HuH-7.5 (cell line): ENCODE measurements around the gene ATL3.
A peak's percentile ranks its signal among the peaks of the same experiment; 100 is the strongest.
"Not testable (repeated sequence)": the region's sequence is repeated elsewhere in the genome, so short reads cannot be mapped to it uniquely, and the experiment has no call there.

Source experiments
- DNase-seq: peaks from one replicate; pipeline ENCODE4 v3.0.0; 2011; ENCODE audit warnings: low spot score

Gene ATL3, protein sequence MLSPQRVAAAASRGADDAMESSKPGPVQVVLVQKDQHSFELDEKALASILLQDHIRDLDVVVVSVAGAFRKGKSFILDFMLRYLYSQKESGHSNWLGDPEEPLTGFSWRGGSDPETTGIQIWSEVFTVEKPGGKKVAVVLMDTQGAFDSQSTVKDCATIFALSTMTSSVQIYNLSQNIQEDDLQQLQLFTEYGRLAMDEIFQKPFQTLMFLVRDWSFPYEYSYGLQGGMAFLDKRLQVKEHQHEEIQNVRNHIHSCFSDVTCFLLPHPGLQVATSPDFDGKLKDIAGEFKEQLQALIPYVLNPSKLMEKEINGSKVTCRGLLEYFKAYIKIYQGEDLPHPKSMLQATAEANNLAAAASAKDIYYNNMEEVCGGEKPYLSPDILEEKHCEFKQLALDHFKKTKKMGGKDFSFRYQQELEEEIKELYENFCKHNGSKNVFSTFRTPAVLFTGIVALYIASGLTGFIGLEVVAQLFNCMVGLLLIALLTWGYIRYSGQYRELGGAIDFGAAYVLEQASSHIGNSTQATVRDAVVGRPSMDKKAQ

DNA sequence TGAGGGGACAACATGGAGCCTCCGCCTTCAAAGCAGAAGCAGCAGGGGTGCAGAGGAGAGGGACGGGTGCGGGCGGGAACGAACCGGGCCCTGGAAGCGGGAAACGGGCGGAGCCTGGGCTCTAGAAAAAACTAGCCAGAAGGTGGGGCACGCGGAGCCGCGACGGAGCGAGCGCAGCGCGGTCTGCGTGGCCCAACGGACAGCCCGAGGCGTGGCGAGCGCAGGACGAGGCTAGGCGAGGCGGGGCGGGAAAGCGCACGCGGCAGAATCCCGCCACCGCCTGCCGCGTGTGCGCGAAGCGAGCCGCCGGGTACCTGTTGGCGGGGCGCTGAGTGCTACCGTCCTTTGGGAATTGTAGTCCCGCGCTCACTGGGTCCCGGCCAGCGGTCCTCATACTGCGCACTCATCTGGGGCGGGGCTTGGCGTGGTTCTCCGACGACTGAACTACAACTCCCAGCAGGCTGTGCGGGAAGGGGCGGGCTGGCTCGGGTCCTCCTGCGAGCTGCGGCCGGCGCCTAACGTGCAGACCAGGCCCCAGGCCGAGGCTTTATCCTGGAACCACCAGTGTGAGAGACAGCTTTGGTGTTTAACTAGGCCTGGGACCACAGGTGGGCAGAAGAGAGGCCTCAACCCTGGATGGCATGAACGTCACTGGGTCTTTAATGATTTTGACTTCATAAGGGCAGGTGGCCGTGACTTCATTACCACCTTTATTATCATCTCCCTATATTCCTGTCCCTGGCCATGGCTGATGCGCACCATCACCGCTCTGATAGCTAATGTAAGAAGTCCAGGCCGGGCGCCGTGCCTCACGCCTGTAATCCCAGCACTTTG lies at the start of gene ATL3:
Gene ATL3, minus strand, starts transcription at position 55 of the 834 bp plus-strand sequence. Its CDS starts 41 bp downstream, at position 14.
- peak; percentile 100 for DNase-seq

DNA sequence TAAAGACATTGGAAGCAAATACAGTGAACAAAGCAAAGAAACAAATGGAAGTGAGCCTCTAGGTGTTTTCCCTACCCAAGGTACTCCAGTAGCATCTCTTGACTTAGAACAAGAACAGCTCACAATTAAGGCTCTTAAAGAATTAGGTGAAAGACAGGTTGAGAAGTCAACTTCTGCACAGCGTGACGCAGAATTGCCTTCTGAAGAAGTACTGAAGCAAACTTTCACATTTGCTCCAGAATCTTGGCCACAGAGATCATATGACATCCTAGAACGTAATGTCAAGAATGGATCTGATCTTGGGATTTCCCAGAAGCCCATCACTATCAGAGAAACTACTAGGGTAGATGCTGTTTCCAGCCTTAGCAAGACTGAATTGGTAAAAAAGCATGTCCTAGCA lies 49.4 kb upstream of the ATL3 start:
- no peak for DNase-seq

DNA sequence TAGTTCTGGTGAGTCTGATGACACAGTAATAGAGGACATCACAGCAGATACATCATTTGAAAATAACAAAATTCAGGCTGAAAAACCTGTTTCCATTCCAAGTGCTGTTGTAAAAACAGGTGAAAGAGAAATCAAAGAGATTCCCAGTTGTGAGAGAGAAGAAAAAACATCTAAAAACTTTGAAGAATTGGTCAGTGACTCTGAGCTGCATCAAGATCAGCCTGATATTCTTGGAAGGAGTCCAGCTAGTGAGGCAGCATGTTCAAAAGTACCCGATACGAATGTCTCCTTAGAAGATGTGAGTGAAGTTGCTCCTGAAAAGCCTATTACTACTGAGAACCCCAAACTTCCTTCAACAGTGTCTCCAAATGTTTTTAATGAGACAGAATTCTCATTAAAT lies 48.8 kb upstream of the ATL3 start:
- no peak for DNase-seq

DNA sequence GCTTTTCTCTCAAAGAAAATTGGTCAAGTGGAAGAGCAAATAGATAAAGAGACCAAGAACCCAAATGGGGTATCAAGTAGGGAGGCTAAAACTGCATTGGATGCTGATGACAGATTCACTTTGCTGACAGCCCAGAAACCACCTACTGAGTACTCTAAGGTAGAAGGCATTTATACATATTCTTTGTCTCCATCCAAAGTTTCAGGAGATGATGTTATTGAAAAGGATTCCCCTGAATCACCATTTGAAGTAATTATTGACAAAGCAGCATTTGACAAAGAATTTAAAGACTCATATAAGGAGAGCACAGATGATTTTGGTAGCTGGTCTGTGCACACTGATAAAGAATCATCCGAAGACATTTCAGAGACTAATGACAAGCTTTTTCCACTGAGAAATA lies 47.8 kb upstream of the ATL3 start:
- no peak for DNase-seq

DNA sequence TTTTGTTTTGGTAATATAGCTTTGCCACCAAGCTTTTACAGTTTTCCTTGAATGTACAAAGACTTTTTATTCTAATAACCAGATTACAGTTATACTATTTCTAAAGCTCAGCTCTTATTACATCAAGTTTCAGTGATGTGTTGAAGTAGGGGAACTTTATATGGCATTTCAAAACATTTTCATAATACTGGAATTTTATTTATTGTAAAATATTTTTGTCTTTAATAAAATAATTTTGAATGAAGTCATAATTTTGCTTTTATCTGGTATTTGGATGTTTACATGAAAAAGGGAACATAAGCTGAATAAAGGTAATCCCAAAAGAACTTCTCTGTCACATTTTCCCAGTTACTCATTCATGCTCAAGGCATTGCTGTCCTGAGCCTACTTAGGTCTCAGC lies 44.9 kb upstream of the ATL3 start:
- no peak for DNase-seq

DNA sequence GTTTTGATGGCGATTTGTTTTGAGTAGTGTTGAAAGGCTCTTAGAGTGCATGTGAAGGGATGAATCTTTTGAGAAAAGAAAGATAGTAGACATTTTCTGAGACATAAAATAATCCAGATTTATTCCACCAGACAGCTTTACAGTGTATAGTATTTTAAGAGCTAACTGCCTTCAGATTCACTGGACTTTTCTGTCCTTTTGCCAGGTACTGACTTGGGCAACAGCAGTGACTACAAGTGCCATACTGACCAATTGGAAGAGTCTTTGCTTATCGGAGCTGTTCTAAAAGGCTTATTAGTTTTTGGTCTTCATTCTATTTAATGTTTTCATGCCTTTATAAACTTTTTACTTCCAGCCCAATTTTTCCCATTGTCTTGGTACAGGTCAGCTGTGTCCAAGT lies 42.6 kb upstream of the ATL3 start:
- no peak for DNase-seq

DNA sequence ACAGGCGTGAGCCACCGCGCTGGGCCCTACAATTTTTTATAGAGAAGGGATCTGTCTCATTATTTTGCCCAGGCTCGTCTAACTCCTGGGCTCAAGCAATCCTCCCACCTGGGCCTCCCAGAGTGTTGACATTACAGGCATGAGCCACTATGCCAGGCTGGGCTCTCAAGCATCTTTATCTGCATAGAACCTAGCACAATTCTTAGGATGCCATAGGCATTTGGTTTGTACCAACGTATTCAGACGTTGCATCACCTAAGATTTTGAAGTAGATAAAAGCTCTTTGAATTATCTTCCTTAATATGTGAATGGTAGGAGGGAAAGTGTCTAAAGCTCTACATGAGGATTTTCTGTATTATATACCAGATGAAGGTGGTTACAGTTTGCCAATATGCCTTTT lies 40.7 kb upstream of the ATL3 start:
- DNase-seq = no peak

DNA sequence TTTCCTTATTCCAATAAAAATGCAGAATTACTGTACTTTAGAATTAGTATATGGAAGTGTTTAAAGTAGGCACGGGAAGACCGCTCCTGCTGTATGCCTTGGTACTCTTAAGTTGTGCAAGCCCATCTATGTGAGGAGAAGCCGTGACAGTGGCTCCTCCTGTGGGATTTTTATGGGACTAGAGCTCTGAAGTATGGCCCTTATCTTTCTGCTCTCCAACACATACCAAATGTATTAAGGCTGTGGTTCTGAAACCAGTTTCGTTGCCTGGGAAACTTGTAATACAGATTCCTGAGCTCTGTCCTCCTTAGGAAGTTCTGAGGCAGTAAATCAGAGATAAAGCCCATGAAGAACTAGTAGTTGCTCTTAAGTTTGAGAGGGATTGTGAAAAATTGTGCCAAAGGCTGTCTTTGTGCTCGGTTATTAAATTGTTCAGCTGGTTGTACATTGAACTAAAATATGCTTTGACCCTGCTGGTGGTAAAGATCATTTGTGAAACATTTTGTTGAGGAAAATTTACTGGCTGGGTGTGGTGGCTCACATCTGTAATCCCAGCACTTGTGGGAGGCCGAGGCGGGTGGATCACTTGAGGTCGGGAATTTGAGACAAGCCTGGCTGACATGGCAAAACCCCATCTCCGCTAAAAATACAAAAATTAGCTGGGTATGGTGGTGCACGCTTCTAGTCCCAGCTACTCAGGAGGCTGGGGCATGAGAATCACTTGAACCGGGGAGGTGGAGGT lies 39.5 kb upstream of the ATL3 start:
- no peak for DNase-seq

DNA sequence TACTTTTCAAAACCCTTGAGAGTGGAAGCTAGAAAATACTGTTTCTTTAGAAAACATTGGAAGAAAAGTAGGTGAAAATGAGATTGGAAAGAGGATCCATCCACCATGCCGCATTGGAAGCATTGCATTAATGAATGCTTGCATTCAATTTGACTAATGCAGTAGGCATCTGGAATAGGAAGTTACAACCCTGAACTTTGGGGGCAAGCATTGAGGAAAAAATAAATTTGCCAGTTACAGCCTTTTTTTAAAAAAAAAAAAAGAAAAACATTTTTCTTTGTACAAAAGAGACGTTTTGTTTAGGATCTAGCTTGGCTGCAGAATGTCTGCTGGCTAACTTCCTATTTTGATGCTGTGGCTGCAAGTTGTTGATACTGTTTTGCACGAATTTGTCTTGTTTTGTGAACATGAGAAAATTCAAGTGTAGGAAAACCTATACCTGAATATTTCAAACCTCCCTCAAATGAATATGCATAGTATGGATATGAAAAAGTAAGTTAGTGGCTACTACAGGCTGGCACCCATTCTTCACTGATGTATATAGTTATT lies 38.2 kb upstream of the ATL3 start:
- DNase-seq = no peak

DNA sequence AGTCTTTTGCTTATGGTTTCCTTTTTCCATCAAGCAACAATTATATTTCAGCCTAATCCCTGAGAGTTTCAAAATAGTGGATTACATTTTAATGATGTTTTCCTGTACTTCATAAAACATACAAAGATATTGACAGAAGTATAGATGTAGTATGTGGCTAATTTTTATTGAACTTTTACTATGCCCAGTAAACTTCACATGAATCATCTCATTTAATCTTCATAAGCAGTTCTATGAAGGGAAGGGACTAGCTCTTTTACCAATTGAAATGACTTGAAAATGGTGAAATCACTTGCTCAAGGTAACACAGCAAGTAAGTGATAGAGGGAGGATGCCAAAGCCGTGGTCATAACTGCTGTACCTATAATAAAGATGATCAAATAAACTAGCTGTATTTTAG lies 37.6 kb upstream of the ATL3 start:
- DNase-seq = no peak

DNA sequence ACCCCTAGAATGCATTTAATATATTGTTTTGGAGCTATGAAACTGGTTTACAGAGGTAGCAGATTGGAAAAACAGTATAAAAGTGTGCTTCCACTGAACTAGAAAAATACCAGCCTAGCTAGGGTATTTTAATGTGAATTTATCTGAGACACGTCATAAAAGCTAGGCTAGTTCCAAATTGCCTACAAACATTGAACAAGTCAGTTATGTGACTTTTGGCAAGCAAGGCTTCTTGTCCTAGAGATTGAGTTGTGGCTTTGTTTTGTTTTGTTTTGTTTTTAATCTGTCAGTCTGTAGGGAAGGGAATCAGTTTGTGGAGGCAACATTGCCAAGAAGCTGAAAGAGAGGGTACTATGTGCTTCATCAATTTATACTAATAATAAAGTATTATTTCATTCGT lies 34.4 kb upstream of the ATL3 start:
- DNase-seq = no peak

DNA sequence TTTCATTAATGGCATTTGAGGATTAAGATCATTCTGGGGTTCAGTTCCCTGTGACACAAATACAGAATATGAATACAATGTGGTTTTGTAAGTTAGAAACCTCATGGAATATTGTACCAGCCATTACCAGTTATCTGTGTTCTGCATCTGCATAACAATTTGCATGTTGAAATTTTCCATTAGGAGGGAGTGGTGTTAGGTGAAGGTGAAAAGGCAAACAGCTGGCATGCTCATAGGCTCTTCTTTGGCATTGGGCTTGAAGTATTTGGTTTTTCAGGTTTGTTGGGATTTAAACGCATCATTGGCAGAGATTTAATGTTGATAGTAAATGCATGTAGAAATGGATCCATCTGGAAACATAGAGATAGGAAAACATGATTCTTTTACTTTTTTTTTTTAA lies 28.7 kb upstream of the ATL3 start:
- no peak for DNase-seq

DNA sequence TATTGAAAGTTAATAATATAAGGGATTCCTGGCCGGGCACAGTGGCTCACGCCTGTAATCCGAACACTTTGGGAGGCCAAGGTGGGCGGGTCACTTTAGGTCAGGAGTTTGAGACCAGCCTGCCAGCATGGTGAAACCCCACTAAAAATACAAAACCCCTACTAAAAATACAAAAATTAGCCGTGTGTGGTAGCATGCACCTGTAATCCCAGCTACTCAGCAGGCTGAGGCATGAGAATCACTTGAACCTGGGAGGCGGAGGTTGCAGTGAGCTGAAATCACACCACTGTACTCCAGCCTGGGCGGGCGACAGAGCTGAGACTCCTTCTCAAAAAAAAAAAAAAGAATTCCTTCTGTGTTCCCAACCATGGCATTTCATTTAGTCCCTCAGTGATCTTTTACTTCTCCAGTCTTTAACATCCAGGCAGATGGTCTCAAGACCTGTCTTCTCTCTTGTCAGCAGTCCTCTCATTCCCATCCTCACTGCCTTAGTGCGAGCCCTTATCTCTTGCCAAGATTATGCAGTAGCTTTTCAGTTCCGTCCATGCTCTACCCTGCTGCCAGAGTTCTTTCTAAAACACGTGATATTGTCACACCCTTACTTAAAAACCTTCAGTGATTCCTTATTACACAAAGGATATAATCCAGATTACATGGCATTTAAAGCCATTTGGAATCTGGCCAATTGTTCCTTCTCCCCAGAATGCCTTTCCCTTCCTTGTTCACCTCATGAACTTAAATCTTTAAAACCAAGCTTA lies 28.0 kb upstream of the ATL3 start:
- no peak for DNase-seq

DNA sequence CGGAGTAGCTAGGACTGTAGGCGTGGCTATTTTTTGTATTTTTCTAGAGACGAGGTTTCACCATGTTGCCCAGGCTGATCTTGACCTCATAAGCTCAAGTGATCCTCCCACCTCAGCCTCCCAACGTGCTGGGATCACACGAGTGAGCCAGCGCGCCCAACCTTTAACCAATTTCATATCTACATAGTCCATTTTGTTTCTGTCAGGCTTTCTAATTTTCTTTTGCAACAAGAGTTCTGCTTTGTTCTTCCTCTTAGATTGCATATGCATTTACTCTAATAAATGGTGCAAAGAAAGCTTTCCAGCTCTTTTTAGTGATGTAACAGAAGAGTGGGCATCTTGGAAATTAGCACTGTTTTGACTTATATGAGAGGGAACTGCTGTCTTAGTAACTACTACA lies 23.4 kb upstream of the ATL3 start:
- no peak for DNase-seq

DNA sequence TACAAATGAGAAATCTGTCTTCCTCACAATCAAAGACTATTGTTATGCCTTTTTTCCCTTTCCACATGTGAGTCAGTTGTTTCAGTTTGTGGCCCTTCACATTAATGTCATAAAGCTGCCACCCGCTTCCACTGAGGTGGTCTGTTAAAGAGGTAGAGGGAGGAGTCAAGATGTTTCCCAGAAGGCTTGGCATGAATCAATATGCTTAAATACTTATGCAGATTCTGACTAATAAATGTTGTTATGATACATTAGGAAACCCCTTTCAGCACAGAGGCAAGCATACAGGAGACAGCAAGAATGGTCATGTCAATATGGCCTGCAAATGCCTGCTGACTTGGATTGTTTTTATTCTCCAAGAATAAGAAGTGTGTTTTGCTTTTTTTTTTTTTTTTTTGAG lies 16.7 kb upstream of the ATL3 start:
- DNase-seq = peak; percentile 5

DNA sequence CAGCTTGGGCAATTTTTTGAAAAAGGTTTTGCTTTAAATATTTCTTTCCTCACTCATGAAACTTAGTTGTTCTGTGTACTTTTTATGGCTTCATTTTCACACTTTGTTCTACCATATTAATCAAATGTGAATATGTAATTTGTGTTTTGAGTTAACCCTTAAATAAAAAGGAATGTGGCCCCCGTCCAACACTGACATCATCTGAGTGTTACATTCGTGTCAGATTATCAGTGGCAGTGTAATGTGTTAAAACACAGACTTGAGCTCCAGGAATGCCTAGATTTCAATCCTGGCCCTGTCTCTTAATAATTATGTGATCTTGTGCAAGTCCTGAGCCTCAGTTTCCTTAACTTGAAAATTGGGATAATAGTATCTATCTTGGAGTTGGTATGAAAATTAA lies 15.8 kb upstream of the ATL3 start:
- peak; percentile 18 for DNase-seq

DNA sequence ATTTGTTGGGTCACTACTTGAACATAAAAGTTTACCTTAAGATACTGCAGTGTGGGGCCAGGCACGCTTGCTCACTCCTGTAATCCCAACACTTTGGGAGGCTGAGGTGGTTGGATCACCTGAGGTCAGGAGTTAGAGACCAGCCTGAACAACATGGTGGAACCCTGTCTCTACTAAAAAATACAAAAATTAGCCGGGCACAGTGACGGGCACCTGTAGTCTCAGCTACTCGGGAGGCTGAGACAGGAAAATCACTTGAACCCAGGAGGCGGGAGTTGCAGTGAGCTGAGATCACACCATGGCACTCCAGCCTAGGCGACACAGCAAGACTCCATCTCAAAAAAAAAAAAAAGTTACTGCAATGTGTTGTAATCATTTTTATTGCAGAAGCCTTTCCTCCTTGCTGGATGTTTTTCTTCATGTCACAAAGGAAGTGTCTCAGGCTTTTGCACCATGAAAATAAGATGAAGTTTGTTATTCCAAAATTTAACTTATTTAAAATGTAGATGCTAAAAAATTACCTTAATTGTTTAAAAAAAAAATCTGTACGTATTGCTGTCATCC lies 14.1 kb upstream of the ATL3 start:
- not testable (repeated sequence) for DNase-seq

DNA sequence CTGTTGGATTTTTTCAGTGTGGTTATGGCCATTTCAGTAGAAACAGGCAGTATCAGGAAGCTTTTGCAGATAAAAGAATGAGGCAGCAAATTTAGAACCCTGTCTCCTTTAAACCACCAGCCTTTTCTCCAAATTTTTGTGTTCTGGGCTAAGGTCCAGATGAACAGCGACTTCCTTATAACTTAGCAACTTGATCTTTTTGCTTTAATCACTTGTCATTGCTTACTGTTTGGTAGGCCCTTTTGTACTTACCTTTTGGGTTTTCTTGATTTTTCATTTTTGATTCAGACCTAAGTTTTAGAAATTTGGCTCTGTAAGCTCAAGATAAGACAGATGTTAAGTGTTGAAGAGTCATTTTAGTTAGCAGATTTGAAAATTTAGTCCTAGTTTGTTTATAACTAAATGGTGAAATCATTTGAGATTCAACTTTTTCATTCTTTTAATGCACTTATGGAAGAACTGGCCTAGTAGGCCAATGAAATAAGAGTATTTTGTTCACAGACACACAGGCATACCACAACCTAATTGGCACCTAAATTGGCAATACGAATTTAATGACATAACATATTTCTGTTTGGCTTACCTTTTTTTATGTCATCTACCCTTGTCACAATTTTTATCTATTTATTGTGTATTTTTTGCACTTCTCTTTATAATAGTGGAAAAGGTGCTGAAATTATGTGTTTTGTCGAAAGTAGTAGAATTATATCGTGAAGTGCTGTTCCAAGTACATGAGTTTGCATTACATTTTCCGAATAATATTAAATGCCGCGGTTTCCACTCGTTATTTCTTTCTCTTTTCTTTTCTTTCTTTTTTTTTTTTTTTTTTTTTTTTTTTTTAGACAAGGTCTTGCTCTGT lies 12.2 kb upstream of the ATL3 start:
- DNase-seq = no peak

DNA sequence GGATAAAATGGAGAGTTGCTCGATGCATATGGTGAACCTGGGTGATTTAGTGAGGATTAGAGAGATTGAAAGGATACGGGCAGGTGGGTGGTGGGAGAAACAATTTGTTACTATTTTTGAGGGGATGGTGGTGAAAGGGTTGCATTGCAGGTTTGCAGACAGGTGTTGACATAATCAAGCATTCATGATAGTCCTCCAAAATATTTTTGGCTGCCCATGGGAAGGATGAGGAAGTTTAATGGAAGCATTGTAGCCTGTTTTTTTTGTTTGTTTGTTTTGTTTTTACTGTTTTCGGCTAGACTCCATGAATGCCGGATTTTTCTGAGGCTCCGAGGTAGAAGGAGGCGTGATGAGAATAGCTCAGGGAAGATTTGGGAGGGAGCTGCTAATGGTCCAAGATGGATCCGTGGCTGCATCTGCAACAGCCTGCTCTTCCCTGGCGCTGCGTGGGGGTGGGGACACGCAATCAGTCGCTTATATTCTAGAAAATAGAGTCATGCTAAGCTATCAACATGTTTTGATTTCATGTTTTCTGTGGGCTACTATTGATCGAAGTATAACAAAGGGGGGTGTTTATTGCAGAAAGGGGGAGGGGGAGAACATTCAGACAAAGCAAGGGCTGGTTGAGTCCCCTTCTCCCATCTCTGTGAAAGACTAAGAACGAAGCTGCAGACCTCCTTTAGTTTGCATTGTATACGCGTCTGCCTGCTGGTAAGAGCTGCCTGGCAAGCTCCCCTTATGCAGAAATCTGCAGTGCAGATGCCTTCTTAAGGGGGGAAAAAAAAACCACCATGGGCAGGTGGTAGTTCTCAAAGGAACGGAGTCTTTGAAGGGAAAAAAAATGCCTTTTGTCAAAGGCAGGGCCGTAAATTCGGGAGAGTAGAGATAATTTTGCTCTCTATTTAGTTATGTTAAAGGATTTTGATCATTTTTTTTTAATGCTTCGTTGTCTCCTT lies 11.2 kb upstream of the ATL3 start:
- DNase-seq = peak; percentile 93
